Osteoblast (primary cell): Measurements from ENCODE around the gene FOXJ1. TPM values are rescaled to one million over a fixed set of nuclear protein-coding genes. Genes with fewer than 3 reads are reported as not detected.
A peak's percentile ranks its signal among the peaks of the same experiment; 100 is the strongest.

ENCODE experiments used
- DNase-seq: peaks from one replicate; pipeline ENCODE4 v3.0.0; 2011; ENCODE audit warnings: low spot score, mixed read lengths; ENCODE audit not compliant: insufficient read length; ENCODE audit errors: missing footprints
- H2AFZ ChIP-seq: 2 replicates; pipeline ENCODE4 v1.6.0; 2011; ENCODE audit warnings: mild to moderate bottlenecking, low read length
- H3K27ac ChIP-seq: 2 replicates; pipeline ENCODE4 v1.5.1; 2011; ENCODE audit warnings: mild to moderate bottlenecking, low read depth, low read length, moderate library complexity
- H3K27me3 ChIP-seq: 2 replicates; pipeline ENCODE4 v1.6.0; 2012; ENCODE audit warnings: mild to moderate bottlenecking, control low read depth, inconsistent platforms, low read length, moderate library complexity; ENCODE audit not compliant: insufficient read depth
- H3K36me3 ChIP-seq: 2 replicates; pipeline ENCODE4 v1.5.1; 2011; ENCODE audit warnings: mild to moderate bottlenecking, low read length, control low read depth, moderate library complexity; ENCODE audit not compliant: insufficient read depth
- H3K4me1 ChIP-seq: 2 replicates; pipeline ENCODE4 v1.5.1; 2011; ENCODE audit warnings: mild to moderate bottlenecking, low read length, control low read depth, moderate library complexity; ENCODE audit not compliant: insufficient read depth
- H3K4me2 ChIP-seq: 2 replicates; pipeline ENCODE4 v1.6.0; 2011; ENCODE audit warnings: mild to moderate bottlenecking, low read length; ENCODE audit not compliant: insufficient read depth
- H3K4me3 ChIP-seq: fragments of 200-600 bp; sonication (generic); 3 replicates; pipeline ENCODE4 v1.5.1; 2012; ENCODE audit warnings: mild to moderate bottlenecking, low read length, inconsistent platforms; ENCODE audit not compliant: insufficient read depth
- H3K79me2 ChIP-seq: 2 replicates; pipeline ENCODE4 v1.6.0; 2012; ENCODE audit warnings: mild to moderate bottlenecking, low read length, control low read depth, inconsistent platforms; ENCODE audit not compliant: insufficient read depth
- H3K9me3 ChIP-seq: 2 replicates; pipeline ENCODE4 v1.5.1; 2011; ENCODE audit warnings: low read depth, low read length, control low read depth
- H4K20me1 ChIP-seq: 2 replicates; pipeline ENCODE4 v1.6.0; 2012; ENCODE audit warnings: mild to moderate bottlenecking, low read length, control low read depth; ENCODE audit not compliant: insufficient read depth
- total RNA-seq: library from RNA; depleted of rRNA; stranded (reverse); fragments of >200 nt; gene quantifications from 2 replicates; pipeline ENCODE4 v1.2.3, GENCODE V29; 2012
- TF ChIP-seq, protein P1 (sequence below): IDR thresholded peaks from 2 replicates; pipeline ENCODE4 v1.5.1; 2011; ENCODE audit warnings: mild to moderate bottlenecking, low read depth, low read length, moderate library complexity; ENCODE audit errors: extremely low read depth

Gene FOXJ1
- total RNA-seq, 1 donor = not detected

DNA sequence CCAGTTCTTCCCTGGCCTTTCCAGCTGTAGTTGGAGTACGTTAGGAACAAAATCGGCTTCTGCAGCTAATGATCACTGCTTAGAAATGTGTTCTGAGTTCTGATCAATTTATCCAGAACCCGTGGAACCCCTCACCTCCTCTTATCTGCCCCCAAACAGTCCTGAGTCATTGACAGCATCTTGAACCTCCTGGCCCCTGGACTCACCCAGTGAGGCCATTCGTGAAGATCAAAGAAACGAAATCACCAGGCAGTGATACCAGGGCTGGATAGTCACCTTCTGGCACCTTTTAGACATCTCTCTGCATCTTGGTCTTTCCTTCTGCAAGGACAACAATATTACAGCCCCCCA, 20.4 kb downstream of the FOXJ1 start:
- TF ChIP-seq, protein P1, sequence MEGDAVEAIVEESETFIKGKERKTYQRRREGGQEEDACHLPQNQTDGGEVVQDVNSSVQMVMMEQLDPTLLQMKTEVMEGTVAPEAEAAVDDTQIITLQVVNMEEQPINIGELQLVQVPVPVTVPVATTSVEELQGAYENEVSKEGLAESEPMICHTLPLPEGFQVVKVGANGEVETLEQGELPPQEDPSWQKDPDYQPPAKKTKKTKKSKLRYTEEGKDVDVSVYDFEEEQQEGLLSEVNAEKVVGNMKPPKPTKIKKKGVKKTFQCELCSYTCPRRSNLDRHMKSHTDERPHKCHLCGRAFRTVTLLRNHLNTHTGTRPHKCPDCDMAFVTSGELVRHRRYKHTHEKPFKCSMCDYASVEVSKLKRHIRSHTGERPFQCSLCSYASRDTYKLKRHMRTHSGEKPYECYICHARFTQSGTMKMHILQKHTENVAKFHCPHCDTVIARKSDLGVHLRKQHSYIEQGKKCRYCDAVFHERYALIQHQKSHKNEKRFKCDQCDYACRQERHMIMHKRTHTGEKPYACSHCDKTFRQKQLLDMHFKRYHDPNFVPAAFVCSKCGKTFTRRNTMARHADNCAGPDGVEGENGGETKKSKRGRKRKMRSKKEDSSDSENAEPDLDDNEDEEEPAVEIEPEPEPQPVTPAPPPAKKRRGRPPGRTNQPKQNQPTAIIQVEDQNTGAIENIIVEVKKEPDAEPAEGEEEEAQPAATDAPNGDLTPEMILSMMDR = no peak
- peak; percentile 72 for DNase-seq
- Histone ChIP-seq H3K27me3 (no peaks in the 10 kb centered on the region), H3K9me3 (no peaks in the 10 kb centered on the region), H3K79me2 (no peaks in the 10 kb centered on the region), H3K4me2 (no peak overlapping the region), H4K20me1 (no peaks in the 10 kb centered on the region), H3K27ac (no peak overlapping the region), H3K4me1 (peaks cover 4% of the 10 kb centered on the region), H2AFZ (no peak overlapping the region), H3K36me3 (no peaks in the 10 kb centered on the region), H3K4me3 (no peak overlapping the region)

DNA sequence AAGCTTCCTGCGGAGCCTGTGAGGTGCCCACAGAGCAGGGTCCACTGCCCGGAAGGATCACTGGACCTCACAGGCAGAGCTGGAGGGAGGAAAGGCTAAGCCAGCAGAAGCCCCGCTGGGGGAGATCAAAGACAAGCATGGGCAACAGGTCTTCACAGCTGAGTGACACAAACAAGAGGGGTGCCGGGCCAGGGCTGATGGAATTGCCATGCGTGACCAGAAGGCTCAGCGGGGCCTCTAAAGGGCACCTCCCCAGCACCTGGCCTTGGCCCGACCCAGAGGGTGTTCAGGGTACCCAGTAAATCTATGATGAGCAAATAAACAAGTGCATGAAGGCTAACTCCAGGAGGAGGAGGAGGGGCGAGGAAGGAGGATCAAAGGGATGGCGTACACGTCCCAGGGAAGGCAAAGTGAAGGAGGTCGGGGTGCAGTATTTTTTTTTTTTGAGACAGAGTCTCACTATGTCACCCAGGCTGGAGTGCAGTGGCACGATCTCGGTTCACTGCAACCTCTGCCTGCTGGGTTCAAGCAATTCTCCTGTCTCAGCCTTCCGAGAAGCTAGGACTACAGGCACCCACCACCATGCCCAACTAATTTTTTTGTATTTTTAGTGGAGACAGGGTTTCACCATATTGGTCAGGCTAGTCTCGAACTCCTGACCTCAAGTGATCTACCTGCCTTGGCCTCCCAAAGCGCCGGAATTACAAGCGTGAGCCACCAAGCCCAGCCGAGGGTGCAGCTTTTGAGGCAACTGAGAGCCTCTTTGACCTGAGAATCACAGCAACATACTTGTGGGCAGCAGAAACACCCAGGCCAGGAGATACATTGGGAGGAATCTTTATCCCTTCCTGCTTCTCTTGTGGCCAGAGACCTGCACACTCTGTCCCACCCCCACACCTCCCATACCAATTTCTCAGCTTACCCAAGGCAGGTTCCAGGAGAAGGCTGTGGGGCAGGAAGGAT, 21.4 kb downstream of the FOXJ1 start:
- no peak overlapping the region for H3K4me3 ChIP-seq
- H3K27ac ChIP-seq = no peak overlapping the region
- DNase-seq = peak; percentile 47
- peaks cover 4% of the 10 kb centered on the region for H3K4me1 ChIP-seq
- H3K27me3 ChIP-seq = no peaks in the 10 kb centered on the region
- no peak overlapping the region for H3K4me2 ChIP-seq
- H4K20me1 ChIP-seq = no peaks in the 10 kb centered on the region
- H3K79me2 ChIP-seq = no peaks in the 10 kb centered on the region
- no peaks in the 10 kb centered on the region for H3K9me3 ChIP-seq
- H3K36me3 ChIP-seq = no peaks in the 10 kb centered on the region
- no peak overlapping the region for H2AFZ ChIP-seq
- TF ChIP-seq, protein P1 = no peak

- Histone ChIP-seq H3K4me2 (no peak overlapping the region), H3K27ac (no peak overlapping the region), H3K4me1 (no peaks in the 10 kb centered on the region), H3K9me3 (no peaks in the 10 kb centered on the region), H3K79me2 (no peaks in the 10 kb centered on the region), H3K4me3 (no peak overlapping the region), H2AFZ (no peak overlapping the region), H4K20me1 (no peaks in the 10 kb centered on the region), H3K36me3 (no peaks in the 10 kb centered on the region), H3K27me3 (no peaks in the 10 kb centered on the region)
- TF ChIP-seq, protein P1 = no peak
- peak; percentile 25 for DNase-seq
These were observed 25.8 kb downstream of the FOXJ1 start for GRCh38 chr17:76115138-76115754.

GRCh38 chr17:76111956-76112355, 29.1 kb downstream of the FOXJ1 start:
- no peaks in the 10 kb centered on the region for H3K9me3 ChIP-seq
- H3K4me2 ChIP-seq = no peak overlapping the region
- DNase-seq = no peak
- H3K27me3 ChIP-seq = no peaks in the 10 kb centered on the region
- no peaks in the 10 kb centered on the region for H3K36me3 ChIP-seq
- no peaks in the 10 kb centered on the region for H4K20me1 ChIP-seq
- no peaks in the 10 kb centered on the region for H3K79me2 ChIP-seq
- no peak overlapping the region for H3K27ac ChIP-seq
- no peak overlapping the region for H3K4me3 ChIP-seq
- no peak overlapping the region for H2AFZ ChIP-seq
- TF ChIP-seq, protein P1 = no peak
- no peaks in the 10 kb centered on the region for H3K4me1 ChIP-seq
